Right renal pelvis (tissue), 4 donors: ENCODE results near the gene SPG7. TPM values are rescaled to one million over a fixed set of nuclear protein-coding genes. Genes with fewer than 3 reads are reported as not detected.
"Not testable (repeated sequence)": the region's sequence is repeated elsewhere in the genome, so short reads cannot be mapped to it uniquely, and the experiment has no call there.

Source experiments
- DNase-seq, 4 donors: peaks; one replicate each; pipeline ENCODE4 v3.0.0-alpha.2; 2013; ENCODE audit warnings: low read depth in 4 of 4, low spot score in 3 of 4, missing footprints in 1 of 4
- polyA plus RNA-seq, 4 donors: library from polyadenylated mRNA; unstranded; fragments of 120-200 nt; gene quantifications; one replicate each; pipeline ENCODE4 v1.2.1, GENCODE V29; 2013; ENCODE audit not compliant: insufficient read length in 4 of 4

The SPG7 gene
- polyA plus RNA-seq, 4 donors: 84.2 to 106 (median 90.3) TPM

DNA sequence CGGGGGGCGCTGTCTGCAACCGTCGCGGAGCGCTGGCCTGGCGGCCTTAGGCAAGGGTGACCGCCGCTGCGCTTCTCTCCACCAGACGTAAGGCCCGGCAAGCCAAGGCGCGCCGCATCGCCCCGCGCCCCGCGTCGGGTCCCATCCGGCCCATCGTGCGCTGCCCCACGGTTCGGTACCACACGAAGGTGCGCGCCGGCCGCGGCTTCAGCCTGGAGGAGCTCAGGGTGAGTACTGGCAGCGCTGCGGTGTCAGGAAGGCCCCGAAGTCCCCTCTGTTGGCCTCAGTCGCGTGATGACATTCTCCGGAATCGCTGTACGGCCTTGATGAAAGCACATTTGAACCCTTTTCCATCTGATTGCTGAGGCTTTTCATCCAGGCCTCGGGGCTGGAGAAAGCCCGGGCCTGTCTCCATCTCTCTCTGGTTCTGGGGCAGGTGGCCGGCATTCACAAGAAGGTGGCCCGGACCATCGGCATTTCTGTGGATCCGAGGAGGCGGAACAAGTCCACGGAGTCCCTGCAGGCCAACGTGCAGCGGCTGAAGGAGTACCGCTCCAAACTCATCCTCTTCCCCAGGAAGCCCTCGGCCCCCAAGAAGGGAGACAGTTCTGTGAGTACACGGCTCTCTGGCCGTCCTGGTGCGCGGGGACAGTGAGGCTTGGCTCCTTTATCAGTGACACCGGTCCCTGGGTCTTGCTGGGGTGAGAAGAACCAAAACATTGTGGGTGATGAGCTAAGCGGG is 53.1 kb downstream of the SPG7 start:
- no peak for DNase-seq

DNA sequence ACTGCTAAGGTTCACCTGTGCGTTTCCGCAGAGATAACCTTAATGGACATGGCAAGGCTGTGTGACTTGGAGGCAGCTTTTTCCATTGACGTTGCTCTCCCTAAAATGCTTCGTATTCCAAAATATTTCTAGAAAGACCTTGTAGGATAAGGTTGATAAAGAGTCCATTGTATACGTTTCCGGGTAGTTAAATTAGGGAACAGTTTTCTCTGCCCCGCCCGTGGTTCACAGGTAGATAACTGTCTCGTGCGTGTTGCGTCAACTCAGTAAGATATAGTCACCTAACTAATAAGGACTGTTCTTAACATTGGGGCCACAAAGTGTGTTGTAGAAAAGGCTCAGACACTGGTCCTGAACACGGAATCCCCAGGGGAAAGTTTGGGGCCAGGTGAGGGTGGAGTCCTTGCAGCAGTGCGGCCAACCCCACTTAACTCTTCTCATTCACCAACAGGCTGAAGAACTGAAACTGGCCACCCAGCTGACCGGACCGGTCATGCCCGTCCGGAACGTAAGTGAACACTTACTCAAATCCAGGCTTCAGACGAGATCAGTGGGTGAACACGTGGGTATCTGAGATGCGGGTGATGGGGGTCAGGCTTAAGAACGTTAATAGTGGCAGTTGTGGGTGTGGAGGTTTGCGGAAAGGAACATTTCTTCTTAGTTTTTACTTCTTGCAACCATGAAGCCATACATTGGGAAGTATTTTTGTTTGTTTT is 53.8 kb downstream of the SPG7 start:
- DNase-seq: no peak

DNA sequence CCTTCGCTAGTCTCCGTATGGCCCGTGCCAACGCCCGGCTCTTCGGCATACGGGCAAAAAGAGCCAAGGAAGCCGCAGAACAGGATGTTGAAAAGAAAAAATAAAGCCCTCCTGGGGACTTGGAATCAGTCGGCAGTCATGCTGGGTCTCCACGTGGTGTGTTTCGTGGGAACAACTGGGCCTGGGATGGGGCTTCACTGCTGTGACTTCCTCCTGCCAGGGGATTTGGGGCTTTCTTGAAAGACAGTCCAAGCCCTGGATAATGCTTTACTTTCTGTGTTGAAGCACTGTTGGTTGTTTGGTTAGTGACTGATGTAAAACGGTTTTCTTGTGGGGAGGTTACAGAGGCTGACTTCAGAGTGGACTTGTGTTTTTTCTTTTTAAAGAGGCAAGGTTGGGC is 54.7 kb downstream of the SPG7 start:
- no peak for DNase-seq

DNA sequence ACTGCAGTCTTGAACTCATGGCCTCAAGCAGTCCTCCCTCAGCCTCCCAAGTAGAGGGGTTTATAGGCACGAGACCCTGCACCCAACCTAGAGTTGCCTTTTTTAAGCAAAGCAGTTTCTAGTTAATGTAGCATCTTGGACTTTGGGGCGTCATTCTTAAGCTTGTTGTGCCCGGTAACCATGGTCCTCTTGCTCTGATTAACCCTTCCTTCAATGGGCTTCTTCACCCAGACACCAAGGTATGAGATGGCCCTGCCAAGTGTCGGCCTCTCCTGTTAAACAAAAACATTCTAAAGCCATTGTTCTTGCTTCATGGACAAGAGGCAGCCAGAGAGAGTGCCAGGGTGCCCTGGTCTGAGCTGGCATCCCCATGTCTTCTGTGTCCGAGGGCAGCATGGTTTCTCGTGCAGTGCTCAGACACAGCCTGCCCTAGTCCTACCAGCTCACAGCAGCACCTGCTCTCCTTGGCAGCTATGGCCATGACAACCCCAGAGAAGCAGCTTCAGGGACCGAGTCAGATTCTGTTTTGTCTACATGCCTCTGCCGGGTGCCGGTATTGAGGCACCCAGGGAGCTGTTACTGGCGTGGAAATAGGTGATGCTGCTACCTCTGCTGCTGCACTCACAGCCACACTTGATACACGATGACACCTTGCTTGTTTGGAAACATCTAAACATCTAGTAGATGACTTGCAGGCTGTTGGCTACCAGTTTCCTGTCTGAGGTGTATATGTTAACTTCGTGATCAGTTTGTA is 55.6 kb downstream of the SPG7 start:
- no peak for DNase-seq

DNA sequence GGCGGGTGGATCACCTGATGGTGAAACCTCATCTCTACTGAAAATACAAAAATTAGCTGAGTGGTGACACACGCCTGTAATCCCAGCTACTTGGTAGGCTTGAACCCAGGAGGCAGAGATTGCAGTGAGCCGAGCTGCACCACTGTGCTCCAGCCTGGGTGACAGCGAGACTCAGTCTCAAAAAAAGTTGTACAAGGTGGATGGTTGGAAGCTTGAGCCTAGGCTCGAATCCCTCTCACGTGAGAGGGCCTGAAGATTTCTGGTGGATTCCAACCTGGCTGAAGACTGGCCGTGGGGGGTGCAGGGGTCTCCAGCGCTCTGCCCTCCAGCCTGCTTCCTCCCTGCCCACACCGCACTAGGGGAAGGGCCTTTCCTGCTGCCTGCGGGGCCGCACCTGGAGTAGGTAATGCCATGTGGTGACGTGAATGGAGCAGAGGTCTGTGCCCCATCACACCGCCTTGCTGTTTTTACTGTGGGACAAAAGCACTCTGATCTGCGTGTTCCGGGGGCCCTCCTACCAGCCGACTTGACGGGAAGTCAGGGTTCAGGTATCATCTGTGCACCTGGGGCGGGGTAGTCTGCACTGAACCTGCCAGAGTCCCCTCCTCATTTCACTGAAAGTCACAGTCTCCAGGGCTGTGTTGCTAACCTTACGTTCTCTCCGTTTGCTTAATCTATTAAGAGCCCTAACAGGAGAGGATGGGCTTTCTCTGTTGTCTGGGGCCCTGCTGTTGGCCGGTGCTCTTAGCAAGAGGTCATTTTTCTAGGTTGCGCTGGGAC is 56.5 kb downstream of the SPG7 start:
- DNase-seq: no peak

DNA sequence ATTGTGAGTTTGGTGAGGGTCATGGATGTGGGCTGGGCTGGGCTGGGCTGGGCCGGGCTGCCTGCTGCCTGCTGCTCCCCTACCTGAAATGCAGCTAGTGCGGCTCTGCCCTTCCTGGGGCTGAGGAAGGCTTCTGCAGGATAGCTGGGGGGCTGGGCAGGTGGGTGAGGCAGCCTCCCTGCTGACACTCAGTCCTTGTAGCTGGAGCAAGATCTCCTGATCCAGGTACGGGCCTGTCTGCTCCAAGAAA is 57.0 kb downstream of the SPG7 start:
- DNase-seq: no peak

DNA sequence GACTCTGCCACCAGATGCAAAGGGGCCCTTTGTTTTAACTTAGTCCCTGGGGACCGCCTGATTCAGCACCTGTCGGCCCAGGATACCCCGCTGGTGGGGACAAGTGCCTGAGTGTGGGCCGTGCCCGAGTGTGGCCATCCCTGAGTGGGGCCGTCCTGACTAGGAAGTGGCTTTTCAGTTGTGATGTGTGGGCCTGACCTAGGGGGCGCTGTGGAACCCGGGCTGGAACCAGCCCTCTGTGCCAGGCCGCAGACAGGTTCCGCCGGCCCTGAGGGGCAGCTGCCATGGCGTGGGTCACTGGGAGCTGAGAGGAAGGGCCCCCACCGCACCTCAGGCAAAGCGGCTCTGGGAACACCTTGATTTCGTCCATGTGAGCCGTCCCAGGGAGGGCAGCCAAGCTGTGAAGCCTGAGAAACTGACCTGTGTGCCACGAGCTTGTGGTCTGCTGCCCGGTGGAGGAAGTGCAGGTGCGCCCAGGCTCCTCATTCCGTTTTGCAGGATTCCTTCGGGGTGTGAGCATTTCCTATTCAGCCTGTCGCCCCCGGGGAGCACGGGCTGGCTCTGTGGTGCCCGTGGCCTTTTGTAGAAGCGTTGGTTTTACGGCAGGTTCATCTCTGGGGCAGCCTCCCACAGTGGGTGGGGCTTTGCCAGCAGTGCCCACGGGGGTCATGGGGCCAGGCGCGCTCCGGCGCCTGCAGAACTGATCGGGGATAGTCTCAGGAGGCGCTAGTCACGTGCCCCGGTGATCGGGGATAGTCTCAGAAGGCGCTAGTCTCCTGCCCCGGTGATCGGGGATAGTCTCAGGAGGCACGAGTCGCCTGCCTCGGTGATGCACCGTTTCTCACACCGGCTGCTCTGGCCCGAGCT is 57.5 kb downstream of the SPG7 start:
- DNase-seq: no peak

DNA sequence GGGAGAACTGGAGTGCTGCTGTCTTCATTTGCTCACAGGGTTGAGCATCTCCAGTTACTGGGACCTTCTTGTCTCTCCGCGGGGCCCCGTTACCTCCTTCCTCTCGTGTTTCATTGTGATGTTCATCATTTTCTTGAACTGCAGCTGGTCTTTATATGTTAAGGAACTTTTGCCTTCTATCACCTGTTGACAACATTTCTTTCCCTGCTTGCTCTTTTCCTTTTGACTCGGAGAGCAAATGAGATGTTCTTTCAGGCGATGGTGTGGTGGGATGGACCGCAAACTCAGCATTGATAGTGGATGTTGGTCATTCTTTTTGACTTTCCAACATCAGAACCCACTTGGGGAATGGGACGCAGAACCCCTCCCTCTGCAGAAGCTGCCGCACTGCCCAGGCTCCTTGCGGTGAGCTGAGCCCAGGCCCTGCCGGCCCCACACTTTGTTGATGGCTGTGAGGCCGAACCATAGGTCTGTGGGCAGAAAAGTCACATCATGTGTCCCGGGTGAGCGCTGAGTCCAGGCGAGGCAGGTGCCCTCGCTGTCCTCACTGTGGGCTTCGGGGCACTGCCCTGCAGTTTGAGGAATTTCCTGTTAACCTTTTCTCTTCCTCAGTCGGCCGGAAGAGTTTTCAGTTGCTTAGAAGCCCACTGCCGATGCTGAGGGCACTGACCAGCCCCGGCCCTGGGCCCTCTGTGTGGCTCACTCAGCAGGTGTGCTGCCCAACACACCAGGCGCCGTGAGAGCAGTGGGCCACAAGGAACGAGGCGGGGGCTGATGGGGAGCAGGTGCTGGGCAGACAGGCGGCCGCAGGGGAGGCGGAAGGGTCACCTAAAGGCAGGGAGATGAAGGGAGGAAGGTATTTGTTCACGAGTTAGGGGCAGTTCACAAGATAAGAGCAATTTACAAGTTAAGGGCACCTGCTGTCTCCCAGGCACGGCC is 59.7 kb downstream of the SPG7 start:
- no peak for DNase-seq

DNA sequence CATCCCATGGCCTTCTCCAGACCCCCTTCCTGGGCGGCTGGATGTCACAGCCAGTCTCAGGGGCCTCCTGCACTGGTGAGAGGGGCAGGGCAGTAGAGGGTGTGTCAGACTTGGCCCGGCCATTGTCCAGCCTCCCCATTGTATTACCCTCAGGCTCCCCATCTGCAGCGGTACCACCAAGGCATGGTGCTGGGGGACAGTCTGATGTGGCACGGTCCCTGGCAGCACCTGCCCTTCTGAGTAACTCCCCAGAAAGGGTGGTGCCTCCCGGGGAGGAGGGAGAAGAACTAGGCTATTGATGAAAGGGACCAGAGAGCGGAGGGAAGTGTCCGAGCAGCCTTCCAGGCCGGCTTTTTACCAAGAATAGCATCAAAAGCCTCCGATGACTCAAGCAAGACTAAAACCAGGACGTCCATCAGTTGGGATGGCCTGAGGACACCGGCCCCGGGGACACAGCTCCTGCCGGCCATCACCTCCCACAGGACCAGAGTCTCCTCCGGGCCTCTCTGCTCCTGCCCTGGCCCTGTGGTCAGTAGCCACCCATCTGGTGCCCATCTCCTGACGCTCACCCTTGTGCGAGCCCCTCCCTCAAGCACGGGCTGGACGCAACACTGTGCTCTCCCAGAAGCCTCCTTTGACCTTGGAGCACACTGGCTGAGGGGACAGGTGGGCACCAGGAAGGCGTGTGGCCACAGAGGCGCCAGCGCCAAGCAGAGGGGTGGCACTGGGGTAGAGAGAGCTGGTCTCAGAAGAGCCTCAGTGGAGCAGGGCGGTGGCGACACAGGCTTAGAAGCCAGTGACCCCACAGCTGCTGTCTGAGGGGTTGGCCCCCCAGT is 61.5 kb downstream of the SPG7 start:
- DNase-seq: no peak

DNA sequence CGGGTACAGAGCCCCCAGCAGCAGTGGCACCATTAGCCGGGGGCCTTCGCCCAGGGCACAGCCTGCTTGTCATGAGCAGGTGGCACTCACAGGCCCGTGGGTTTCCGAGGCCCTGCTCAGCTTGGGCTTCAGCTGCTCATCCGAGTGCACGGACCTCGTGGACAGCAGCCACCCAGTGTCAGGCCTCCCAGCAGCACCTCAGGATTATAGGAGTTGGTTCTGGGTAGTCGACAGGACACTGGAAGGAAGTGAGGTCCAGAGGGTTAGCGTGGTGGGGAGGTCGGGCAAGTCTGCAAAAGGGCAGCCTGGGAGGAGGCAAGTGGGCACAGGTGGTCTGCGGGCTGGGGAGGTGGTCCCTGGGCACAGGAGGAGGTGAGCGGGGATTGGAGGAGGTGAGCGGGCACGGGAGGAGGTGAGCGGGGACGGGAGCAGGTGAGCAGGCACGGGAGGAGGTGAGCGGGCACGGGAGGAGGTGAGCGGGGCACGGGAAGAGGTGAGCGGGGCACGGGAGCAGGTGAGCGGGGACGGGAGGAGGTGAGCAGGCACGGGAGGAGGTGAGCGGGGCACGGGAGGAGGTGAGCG is 62.2 kb downstream of the SPG7 start:
- no peak for DNase-seq

DNA sequence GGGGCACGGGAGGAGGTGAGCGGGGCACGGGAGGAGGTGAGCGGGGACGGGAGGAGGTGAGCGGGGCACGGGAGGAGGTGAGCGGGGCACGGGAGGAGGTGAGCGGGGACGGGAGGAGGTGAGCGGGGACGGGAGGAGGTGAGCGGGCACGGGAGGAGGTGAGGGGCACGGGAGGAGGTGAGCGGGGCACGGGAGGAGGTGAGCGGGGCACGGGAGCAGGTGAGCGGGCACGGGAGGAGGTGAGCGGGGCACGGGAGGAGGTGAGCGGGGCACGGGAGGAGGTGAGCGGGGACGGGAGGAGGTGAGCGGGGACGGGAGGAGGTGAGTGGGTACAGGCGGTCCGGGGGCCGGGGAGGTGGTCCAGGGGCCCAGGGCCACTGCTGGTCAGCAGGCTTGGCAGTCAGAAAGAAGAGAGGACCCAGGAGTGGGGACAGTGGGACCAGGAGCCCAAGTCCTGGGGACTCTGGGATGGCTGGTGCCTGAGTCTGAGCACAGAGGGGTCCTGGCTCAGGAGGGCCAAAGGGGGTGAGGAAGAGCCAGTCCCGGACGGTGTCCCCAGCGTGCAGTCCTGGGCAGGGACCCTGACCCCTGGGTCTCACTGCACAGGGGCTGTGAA is 62.9 kb downstream of the SPG7 start:
- not testable (repeated sequence) for DNase-seq

DNA sequence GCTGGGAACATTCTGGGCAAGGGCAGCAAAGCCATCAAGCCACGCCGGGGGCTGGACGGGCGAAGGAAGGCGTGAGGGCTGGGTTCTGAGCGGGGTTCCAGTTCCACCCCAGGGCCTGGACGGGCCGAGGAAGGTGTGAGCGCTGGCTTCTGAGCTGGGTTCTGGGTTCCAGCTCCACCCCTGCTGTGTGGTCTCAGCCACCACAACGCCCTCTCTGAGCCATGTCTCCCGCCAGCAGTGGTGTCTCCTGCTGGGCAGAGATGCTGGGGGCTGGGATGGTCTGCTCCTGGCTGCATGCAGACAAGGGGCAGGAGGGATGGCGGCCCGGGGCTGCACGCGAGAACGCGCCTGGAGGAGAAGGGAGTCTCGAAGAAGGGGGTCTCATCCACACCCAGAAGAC is 63.4 kb downstream of the SPG7 start:
- DNase-seq: no peak

DNA sequence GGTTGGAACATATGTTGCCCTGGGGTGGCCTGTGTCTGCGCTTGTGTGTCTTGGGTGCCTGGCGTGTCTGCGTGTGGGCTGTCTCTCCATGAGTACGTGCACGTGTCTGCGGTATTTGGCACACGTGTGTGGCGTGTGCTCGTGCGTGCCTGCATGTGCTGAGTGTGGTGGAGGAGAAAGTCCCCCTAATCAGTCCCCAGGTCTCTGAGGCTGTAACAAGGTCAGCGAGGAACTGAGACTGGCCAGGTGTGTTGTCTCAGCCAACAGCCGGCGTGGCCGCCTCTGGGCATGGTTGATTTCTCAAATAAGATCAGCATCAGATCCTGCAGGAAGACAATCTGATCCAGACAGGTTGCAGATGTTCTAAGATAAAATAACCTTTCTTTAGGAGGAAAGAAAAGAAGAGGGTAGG is 63.9 kb downstream of the SPG7 start:
- no peak for DNase-seq

DNA sequence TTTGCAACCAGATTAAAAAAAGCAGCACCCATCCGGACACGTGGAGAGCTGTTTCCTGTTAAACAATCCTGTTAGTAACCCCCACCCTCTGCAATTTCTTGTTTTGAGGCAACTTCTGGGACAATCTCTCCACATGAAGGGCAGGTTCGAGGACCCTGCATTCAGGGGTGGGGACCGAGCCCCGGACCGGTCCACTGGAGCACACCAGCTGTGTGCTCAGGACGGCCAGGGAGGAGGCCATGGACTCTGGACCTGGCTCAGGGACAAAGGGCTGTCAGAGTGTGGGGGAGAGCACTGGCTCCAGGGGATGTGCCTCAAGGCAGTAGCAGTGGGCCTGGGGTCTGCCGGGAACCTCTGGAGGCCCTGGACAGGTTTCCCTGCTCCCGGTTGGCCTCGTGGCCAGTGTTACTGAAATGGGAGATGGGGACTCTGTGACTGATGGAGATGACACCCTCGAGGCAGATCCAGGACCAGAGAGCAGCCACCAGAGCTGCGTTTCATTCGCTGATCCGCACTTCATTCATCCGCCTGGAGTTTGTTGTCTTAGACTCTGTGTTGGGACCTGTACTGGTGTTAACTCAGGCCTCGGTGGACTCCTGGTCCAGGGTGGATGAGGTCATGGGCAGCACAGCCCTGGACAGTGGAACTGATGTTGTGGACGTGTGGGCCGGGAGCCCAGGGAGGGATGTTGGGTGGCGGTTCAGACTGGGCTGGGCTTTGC is 64.4 kb downstream of the SPG7 start:
- no peak for DNase-seq

DNA sequence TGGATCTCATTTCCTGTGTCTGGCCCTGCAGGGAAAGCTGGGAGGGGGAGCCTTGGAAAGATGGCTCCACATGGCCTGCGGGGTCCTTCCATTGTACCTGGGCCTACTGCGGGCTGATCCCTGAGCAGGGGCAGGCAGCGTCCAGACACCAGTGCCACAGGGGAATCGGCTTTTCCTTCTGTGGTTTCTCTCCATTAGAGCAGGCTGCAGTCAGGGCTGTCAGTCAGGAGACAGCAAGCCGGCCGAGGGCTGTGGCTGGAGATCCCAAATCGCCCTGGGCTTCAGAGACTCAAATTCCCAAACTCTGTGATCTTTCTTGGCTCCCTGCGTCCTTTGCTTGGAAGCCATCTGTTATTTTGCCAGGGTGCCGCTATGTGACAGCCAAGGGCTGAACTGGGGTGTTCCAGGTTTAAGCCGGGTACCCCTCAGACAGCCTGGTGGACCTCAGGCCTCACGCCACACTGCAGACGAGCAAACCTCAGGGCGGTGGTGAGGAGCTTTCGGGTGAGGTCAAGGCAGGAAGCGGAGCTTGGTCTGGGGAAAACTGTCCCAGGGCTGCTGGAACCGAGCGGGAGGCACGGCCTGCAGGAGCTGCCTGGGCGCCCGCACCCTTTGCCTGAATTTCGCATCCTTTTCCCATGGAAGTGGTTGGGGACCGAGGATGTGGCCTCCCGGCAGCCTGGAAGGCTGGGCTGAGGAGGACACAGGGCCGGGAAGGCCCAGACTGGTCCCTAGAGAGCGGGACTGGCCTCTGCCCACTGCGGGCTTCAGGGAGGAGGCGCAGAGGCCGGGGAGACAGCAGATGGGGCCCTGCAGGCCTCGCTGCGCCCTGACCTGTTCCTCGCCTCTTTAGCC is 65.8 kb downstream of the SPG7 start:
- no peak for DNase-seq
